Measurements from ENCODE around the gene FXYD5.

Gene FXYD5

DNA sequence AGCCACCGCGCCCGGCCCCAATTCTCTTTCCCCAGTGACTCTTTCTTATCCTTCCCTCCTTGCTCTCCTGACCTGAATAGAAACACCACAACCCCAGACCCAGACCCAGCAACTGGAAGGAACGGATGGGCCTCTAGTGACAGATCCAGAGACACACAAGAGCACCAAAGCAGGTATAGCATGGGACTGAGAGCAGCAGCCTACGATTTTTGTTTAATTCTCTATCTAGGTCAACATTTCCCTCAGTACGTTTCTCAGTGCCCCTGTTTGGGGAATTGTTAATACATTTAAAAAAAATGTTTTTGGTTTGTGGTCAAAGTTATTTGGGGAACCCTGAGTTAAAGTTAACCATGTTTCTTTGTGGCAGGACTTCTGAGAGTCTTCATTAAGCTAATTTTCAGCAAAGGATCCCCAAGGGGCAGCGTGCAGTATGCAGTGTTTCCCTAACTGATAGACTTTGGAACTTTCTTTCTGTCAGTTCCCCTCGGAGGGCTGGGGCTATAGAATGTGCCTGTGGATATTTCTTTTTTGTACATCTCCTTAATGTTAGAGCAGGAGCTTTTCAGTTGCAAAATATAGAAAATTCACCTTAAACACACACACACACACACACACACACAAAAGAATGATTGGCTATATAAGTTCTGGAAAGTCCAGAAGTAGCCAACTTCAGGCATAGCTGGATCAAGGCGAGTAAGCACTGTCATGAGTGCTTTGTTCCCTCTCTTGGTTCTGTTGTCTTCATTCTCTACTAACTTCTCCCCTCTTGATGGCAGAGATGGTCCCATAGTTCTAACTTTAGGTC lies 6.3 kb downstream of the FXYD5 start:
- DNase-seq, result no peak

DNA sequence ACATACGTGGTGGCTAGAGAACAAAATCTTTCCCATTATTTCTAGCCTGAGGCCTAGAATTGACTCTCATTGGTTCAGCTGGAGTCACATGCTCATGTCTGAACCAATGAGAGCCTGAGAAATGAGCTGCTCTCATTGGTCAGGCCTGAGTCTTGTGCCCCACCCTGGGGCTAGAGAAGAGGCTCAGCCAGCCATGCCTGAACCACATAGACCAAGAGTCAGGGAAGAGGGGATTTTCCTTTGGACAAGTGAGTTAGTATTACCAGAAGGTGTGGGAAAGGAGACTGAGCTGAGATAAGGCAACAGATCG lies 6.9 kb downstream of the FXYD5 start:
- DNase-seq, result no peak

DNA sequence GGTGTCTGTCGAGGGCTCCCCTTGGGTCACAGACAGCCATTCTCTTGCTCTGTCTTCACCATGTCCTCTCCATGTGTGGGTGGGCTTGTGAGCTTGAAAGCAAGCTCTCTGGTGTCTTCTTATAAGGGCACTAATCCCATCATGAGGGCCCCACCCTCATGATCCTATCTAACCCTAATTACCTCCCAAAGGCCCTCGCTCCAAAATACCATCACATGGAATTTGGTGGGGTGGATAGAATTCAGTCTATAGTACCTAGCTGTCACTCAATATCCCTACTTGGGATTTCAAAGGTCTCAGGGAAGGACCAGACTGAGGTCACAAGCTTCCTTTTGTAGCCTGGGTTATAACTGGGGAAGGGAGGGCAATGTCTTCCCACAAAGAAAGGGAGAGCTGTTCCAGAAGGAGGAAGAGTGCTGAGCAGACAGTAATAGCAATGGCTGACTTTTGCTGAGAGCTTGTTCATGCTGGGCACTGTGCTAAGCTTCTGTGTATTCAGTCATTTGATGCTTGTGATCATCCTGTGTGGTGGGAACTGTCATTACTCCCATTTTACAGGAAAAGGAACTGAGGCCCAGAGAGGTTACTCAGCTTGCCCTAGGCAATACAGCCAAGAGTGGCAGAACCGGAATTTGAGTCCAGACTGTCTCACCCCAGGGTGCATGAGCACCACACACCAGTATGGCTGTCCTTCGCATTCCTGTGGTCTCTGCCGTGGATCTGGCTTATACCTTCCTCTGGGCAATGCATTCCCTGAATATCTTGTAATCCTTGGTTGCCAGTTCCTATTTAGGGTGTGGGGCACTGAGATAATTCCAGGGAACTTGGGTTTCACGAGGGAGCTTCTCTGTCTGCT lies 8.2 kb downstream of the FXYD5 start:
- no peak for DNase-seq

DNA sequence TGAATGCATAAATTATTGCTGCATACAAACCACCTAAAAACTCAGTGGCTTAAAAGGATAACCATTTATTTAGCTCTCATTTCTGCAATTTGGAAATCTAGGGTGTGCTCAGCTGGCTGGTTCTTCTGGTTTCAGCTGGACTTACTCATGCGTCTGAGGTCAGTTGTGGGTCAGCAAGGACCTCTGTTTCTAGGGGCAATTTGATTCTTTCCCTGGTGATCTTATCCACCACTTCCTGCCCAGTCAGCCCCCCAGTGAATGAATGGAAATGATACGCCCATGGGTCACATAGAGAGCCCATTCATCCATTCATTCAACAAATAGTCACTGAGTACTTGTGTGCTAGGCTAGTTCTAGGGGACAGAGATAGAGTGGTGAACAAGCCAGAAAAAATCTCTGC lies 9.9 kb downstream of the FXYD5 start:
- no peak for DNase-seq

DNA sequence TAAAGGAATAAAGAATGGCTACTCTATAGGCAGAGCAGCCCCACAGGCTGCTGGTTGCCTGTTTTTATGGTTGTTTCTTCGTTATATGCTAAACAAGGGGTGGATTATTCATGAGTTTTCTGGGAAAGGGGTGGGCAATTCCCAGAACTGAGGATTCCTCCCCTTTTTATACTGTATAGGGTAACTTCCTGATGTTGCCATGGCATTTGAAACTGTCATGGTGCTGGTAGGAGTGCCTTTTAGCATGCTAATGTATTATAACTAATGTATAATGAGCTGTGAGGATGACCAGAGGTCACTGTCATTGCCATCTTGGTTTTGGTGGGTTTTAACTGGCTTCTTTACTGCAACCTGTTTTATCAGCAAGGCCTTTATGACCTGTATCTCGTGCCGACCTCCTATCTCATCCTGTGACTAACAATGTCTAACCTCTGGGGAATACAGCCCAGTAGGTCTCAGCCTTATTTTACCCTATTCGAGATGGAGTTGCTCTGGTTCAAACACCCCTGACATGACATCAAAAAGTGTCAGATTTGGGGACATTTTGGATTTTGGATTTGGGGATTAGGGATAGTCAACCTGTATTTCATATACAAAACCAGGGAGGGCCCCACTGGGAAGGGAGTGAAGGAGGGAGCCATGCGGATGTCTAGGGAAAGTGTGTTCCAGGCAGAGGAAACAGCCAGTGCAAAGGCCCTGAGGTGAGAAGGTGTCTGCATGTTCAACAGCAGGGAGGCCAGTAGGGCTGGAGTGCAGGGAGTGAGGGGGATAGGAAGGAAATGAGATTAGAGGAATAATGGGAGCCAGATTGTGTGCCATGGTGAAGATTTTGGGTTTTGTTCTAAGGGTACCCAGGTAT lies 10.9 kb downstream of the FXYD5 start:
- no peak for DNase-seq

DNA sequence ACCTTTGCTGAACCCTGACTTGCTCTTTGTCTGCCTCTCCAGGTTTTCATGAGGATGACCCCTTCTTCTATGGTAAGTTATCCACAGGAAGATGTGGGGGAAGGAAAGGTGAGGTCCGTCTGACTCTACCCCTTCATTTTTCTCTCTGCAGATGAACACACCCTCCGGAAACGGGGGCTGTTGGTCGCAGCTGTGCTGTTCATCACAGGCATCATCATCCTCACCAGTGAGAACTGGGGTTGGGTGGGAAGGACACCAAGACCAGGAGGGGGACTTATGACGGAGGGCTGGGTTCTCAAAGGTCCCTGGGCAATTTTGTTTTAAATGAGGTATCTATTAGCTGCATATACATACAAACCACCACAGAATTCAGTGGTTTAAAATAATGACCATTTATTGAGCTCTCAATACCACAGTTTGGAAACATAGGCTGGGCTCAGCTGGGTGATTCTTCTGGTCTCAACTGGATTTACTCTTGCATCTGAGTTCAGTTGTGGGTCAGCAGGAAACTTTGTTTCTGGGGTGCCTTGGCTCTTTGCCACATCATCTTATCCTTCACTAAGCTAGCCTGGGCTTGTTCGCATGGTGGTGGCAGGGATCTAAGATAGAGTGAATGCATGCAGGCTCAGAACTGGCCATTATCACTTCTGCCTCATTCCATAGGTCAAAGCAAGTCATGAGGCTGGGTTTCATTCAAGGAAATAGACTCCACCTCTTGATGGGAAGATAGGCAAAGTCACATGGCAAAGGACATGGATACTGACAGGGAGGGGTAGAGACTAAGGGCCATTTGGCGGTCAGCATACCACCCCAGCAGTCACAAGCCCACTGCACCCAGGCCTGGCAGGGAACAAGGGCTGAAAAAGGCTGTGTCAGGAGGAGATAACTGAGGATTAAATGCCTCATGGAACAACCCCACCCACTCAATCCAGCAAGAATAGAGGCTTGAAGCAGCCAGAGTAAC lies 11.8 kb downstream of the FXYD5 start:
- DNase-seq, result no peak

DNA sequence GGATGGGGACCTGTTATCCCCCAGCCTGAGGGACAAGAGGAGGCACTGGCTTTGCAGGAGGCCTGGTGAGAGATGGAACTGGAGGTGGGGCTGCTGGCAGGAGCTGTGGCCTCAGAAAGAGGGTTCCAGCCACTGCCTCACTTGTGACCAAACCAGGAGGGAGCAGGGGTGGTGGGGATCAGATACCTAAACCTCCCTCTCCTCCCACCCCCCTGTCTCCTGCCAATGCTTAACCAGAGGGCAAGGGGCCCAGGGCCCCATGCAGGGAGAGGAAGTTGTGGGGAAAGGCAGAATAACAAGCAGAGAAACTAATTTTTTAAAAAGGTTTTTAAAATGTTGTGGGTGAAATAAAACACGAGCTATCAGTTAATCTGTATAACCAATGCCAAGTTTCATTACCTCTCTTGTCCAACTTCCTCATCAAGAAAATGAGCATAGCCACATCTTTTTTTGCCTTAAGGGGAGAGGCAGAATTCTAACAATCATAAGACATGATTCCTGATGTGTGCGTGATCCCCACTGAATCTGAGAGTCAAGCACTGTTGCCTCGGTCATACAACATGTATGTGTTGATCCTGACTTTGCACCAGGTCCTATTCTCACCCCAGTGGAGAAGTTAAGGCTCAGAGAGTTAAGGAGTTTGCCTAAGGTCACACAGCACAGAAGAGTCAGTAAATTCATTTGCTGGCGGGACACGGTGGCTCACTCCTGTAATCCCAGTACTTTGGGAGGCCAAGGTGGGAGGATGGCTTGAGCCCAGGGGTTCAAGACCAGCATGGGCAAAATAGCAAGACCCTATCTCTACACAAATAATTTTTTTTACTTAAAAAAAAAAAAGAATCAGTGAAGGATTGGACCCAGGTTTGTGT lies 12.9 kb downstream of the FXYD5 start:
- peak in 2 of 6 experiments; percentile 19 to 35 for DNase-seq

DNA sequence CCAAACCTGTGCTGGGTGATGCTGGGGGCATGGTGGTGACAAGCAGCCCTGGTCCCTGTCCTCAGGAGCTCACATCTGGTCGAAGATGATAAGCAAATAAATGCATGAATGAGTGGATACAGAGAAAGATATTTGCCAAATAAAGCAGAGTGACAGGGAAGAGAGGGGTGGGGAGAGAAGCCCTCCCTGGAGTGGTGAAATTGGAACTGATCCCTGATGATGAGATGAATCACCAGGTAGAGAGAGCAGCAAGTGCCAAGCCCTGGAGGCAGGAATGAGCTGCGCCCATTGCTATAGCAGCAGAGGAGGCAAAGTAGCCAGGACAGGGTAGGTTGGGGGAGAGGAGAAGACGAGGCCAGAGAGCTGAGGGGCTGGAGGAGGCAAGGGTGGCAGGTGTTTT lies 13.7 kb downstream of the FXYD5 start:
- DNase-seq, result no peak

DNA sequence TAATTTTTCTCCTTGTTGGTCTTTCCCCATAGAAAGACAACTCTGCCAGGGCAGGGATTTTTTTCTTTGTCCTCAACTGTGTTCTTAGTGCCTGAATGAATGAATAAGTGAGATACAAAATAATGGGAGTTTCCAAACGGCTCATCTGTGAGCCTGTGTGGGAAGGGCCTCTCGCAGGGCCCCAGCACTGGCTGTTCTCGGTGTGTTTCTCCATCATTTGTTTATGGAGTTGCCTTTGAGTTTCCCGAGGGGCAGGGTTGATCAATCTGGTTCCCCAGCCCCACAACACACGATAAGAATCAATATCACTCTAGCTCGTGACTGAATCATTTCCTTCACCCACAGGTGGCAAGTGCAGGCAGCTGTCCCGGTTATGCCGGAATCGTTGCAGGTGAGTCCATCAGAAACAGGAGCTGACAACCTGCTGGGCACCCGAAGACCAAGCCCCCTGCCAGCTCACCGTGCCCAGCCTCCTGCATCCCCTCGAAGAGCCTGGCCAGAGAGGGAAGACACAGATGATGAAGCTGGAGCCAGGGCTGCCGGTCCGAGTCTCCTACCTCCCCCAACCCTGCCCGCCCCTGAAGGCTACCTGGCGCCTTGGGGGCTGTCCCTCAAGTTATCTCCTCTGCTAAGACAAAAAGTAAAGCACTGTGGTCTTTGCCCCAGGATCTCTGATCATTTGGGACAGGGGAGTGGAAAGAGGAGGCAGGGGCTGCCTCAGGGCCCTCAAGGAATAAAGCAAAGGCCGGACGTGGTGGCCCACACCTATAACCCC lies 14.9 kb downstream of the FXYD5 start:
- DNase-seq, result no peak

DNA sequence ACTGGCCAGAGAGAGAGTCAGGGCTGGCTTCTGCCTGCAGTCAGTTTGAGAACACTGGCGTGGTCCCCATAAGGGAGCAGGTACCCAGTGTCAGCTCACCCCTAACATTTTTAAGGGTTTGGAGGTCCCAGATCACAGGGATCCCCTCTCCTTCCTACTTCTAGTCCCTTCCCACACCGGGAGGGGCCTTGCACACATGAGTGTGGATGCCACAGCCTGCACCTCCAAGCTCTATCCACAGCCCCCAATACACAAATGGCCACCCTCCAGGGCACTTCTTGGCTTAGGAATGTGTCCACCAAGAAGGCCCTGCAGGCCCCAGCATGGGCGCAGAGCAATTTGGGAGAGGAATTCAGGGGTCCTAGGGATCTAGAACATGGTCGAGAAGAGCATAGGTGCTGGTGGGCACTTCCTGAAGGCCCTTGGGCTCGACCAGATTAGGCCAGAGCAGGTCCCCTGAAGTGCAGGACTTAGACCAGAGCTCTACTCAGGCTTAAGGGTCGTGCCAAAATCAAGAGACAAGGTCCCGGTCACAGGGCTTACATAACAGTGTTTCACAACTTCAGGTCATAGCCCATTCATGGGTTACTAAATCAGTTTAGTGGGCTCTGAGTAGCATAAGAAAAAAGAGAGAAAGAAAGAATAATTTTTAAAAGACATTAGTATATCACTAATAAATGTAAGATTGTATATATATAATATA lies 16.0 kb downstream of the FXYD5 start:
- DNase-seq, result no peak

DNA sequence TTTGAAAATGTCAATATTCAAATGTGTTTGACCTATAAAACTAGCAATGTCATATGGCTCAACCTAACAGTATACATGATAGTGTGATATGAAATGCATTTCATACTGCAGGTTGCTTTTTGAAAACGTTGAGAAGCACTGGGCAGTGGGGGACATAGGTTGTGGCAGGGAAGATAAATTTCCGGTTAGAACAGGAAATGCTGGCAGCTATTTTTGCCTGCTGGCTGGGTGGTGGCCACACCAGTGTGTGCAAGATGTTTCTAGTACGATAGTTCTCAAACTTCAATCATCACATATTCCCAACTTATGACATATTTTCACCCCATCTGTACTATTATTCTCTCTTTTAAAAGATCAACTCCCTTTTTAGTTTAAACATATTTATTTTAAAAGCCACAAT lies 17.2 kb downstream of the FXYD5 start:
- no peak for DNase-seq

DNA sequence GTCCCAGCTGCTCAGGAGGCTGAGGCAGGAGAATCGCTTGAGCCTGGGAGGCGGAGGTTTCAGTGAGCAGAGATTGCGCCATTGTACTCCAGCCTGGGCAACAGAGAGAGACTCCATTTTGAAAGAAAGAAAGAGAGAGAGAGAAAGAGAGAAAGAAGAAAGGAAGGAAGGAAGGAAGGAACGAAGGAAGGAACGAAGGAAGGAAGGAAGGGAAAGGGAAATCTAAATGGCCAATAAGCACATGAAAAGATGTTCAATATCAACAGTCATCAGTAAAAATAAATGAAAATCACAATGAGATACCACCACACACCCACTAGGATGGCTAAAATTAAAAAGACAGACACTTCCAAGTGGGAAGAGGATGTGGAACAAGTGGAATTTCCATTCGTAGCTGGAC lies 19.7 kb downstream of the FXYD5 start:
- no peak for DNase-seq

DNA sequence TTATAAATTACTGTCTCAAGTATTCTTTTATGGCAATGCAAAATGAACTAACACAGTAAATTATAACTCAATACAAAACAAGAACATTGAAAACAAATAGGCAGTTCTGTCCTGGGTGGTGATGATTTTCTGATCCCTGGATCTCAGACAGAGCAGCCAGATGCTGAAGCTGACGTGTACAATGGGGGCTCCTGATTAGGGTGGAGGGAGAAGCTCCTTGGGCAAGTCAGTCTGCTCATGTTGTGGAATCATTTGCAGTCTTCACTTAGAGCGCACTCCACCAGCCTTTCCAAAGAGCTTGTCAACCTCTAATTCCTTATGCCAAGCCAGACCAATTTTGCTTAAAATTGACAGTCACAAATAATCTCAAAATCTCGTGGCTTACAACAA lies 21.6 kb downstream of the FXYD5 start:
- DNase-seq, result no peak

DNA sequence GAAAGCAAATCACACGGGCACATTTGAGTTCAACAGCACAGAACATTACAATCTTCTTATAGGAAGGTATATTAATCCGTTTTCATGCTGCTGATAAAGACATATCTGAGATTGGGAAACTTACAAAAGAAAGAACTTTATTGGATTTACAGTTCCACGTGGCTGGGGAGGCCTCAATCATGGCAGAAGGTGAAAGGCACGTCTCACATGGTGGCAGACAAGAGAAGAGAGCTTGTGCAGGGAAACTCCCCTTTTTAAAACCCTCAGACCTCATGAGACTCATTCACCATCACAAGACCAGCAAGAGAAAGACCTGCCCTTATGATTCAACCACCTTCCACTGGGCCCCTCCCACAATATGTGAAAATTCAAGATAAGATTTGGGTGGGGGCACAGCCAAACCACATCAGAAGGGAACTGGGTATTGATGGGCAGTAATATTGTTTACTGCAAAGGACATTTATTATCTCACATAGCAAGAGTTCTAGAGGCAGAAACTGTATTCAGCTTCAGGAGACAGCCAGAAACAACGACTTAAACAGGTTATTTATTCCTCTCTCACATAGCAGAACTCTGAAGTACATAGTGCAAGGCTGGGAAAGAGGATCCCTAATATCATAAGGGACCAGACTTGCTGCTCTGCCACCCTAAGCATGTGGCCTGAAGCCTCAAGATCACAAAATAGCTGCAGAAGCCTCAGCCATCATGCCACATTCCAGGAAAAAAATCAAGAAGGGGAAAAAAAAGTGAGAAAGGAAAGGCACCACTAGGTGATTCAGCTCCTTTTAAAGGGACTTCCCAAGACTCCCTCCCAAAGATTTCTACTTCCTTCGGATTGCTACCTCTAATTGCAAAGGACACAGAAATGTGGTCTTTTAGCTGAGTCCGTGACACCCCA lies 23.1 kb downstream of the FXYD5 start:
- DNase-seq, result no peak

DNA sequence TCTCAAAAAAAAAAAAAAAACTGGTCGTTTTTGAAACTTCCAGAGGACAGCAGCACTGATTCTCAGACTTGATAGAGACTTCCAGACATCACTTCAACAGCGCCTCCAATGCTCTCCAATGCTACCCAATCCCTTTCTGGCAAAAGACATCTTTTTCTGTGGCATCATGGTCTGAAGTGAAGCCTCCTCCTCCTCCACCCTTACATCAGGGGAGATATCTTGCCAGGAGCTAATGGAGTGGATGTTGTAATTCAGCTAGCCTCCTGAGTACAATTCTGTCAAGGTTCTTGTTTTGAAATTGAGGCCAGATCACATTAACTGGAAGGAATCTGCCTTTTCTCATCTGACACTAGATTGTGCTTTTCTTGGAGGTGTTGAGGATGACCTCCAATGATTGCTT lies 24.2 kb downstream of the FXYD5 start:
- DNase-seq, result no peak

DNA sequence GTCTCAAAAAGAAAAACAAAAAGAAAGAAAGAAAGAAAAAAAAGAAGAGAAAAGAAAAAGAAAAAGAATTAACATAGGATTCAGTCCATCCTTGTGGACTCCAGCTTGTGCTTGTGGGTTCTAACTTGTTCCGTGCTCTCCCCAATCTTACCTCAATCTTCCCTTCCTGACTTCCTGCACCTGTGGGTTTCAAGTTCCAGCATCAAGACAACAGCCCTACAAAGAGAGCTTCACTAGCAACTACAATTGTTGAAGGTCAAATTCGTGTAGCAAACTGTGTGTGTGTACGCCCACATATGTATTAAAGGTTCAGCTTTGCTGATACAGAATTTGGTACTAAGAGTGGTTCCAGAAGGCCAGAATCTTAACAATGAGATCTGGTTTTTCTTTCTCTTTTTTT lies 25.3 kb downstream of the FXYD5 start:
- DNase-seq, result peak in 1 of 6 experiments; percentile 30

DNA sequence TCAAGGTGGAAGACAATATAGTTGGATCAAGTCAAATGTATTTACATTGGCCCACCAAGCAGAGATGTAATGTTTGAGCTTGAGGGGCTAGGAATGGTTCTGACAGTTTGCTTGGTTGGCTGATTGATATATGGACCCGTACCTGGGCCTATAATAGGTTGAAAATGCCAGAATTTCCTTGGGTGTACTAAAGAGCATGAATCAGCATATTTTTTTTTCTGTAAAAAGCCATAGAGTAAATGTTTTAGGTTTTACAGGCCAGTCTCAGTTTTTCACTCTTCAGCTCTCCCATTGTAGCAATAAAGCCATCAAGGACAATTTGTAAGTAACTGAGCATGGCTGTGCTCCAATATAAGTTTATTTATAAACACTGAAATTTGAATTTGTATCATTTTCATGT lies 26.9 kb downstream of the FXYD5 start:
- DNase-seq, result no peak

DNA sequence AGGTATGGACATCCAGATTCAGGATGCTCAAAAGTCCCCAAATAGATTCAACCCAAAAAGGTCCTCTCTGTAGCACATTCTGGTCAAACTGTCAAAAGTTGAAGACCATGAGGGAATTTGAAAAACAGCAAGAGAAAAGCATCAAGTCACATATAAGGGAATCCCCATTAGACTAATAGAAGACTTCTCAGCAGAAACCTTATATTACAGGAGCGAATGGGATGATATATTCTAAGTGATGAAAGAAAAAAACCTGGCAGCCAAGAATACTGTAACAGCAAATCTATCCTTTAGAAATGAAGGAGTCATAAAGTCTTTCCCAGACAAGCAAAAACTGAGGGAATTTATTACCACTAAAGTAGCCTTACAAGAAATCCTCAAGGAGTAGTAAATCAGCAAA lies 29.7 kb downstream of the FXYD5 start:
- no peak for DNase-seq

DNA sequence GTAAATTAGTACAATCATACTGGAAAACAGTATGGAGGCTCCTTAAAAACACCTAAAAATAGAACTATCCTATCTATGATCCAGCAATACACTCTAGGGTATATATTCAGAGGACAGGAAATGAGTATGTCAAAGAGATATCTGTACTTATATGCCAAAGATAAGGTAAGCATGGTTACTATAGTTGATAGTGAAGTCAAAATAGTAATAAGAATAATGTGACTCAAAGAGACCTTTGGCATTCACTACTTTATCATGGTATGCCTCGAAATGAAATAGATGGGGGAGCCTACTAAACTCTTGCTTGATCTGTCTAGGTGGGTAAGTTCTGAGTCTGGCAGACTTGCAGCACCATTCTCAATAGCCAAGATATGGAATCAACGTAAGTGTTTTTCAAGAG lies 30.3 kb downstream of the FXYD5 start:
- no peak for DNase-seq
